ENCODE measurements around the gene PEX11B. TPM values are rescaled to one million over a fixed set of nuclear protein-coding genes. Genes with fewer than 3 reads are reported as not detected.

Gene PEX11B
- total RNA-seq, 3 donors from 2014 or later, result 20.3 to 40.1 (median 22.0) TPM

DNA sequence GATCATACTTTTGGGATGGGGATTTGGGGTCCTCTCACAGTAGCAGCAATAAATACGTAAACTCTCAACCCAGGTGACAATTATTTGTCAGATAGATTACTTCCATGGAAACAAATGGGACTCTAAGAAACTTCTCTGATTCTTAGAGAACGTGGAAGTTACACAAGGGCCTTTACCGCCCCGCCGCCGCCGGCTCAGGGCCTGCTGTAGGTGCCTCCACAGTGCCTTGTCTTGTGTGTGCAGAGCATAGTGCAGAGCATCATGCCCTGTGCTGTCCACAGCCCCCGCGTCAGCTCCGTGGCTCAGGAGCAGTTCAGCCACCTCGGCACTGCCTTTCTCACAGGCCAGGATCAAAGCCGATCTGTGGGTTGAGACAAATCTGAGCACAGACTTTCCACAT, 43.9 kb downstream of the PEX11B start:
- intact Hi-C loops (cut with DNase I; ENCODE audit: low total_unique reads), result no loop called here
- no peak overlapping the region for H3K4me3 ChIP-seq
- H3K9me3 ChIP-seq, result no peaks in the 10 kb centered on the region
- no peak overlapping the region for H3K27ac ChIP-seq
- peaks cover 0 to 8% of the 10 kb centered on the region in 2 donors for H3K4me1 ChIP-seq
- no peaks in the 10 kb centered on the region for H3K36me3 ChIP-seq
- no peak for TF ChIP-seq POLR2A (IDR thresholded peaks at IDR 0.05)
- TF ChIP-seq, protein P1, sequence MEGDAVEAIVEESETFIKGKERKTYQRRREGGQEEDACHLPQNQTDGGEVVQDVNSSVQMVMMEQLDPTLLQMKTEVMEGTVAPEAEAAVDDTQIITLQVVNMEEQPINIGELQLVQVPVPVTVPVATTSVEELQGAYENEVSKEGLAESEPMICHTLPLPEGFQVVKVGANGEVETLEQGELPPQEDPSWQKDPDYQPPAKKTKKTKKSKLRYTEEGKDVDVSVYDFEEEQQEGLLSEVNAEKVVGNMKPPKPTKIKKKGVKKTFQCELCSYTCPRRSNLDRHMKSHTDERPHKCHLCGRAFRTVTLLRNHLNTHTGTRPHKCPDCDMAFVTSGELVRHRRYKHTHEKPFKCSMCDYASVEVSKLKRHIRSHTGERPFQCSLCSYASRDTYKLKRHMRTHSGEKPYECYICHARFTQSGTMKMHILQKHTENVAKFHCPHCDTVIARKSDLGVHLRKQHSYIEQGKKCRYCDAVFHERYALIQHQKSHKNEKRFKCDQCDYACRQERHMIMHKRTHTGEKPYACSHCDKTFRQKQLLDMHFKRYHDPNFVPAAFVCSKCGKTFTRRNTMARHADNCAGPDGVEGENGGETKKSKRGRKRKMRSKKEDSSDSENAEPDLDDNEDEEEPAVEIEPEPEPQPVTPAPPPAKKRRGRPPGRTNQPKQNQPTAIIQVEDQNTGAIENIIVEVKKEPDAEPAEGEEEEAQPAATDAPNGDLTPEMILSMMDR (IDR thresholded peaks at IDR 0.05), result no peak
- no peak for TF ChIP-seq POLR2AphosphoS5 (IDR thresholded peaks at IDR 0.05)
- no peaks in the 10 kb centered on the region for H3K27me3 ChIP-seq
- no peak for DNase-seq (ENCODE audit: low spot score in 2 of 2)

DNA sequence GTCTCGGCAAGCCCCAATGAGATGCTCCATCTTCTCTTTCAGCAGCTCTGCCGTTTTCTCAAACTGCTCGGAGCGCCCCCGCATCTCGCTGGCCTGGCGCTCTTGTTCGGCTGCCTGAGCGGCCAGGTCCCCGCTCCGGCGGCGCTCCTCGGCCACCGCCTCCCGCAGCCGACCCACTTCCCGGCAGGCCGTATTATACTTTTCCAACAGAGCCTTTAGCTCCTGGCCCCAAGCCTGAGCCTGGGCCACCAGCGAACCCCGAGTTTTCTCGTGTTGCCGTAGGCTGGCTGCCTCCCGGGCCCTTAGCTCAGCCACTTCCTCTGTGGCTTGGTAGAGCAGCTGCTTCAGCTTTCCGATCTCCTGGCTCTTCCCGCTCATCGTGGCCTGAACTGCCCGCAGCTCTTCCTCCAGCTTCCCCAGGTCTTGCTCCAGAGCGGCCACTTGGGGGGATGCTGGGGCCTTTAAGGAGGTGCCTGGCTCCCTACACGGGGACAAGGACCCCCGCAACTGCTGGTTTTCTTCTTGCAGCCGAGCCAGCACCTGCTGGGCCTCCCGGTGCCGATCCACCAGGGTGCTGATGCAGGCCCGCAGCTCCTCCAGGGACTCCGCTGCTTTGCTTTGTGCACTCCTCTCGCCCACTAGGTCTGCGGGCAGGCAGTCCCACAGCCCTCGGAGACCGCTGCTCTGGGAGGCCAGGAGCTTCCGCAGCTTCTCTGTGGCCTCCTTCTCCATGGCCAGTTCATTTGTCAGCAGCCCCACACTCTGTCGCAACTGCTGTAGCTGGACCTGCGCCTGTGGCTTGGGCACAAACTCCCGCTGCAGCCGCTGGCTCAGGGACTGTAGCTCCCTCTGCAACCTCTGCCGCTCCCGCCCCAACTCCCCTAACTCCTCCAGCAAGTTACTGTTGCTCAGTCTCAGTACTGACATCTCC, 46.3 kb downstream of the PEX11B start:
- peak in 1 of 2 donors; percentile 62 for DNase-seq (ENCODE audit: low spot score in 2 of 2)
- Histone ChIP-seq H3K4me1 (peaks cover 0 to 8% of the 10 kb centered on the region in 2 donors), H3K4me3 (peak overlapping the region; percentile 52 to 73 (median 53)), H3K27ac (peak overlapping the region; percentile 79 to 91), H3K9me3 (no peaks in the 10 kb centered on the region), H3K36me3 (no peaks in the 10 kb centered on the region), H3K27me3 (no peaks in the 10 kb centered on the region)
- intact Hi-C loops (cut with DNase I; ENCODE audit: low total_unique reads), result no loop called here
- peak in 2 of 3 donors; percentile 10 to 21 for TF ChIP-seq POLR2AphosphoS5 (IDR thresholded peaks at IDR 0.05)
- no peak for TF ChIP-seq POLR2A (IDR thresholded peaks at IDR 0.05)
- TF ChIP-seq, protein P1 (IDR thresholded peaks at IDR 0.05), result no peak

DNA sequence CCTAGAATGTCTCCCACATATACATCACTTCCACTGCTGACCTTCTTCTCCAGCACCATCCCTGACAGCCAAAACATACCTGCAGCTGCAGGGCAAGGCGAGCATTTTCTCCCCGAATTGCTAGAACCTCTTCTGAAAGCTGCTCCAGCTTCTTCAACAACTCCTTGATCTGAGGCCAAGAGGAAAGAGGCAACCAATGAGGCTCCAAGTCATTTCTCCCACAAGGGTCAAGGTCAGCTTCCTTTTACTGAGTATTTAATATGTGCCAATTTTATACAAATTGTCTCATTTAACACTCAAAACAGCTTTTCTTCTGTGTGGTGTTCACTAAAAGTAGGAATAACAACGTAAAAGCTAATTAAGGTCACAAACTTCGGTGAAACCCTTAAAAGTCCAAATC, 50.3 kb downstream of the PEX11B start:
- intact Hi-C loops (cut with DNase I; ENCODE audit: low total_unique reads), result no loop called here
- H3K27ac ChIP-seq, result peak overlapping the region in 1 of 2 donors; percentile 30
- H3K4me1 ChIP-seq, result peaks cover 0 to 7% of the 10 kb centered on the region in 2 donors
- H3K4me3 ChIP-seq, result no peak overlapping the region
- H3K27me3 ChIP-seq, result no peaks in the 10 kb centered on the region
- H3K36me3 ChIP-seq, result no peaks in the 10 kb centered on the region
- TF ChIP-seq, protein P1 (IDR thresholded peaks at IDR 0.05), result no peak
- TF ChIP-seq POLR2AphosphoS5 (IDR thresholded peaks at IDR 0.05), result no peak
- TF ChIP-seq POLR2A (IDR thresholded peaks at IDR 0.05), result no peak
- no peaks in the 10 kb centered on the region for H3K9me3 ChIP-seq
- DNase-seq (ENCODE audit: low spot score in 2 of 2), result no peak

DNA sequence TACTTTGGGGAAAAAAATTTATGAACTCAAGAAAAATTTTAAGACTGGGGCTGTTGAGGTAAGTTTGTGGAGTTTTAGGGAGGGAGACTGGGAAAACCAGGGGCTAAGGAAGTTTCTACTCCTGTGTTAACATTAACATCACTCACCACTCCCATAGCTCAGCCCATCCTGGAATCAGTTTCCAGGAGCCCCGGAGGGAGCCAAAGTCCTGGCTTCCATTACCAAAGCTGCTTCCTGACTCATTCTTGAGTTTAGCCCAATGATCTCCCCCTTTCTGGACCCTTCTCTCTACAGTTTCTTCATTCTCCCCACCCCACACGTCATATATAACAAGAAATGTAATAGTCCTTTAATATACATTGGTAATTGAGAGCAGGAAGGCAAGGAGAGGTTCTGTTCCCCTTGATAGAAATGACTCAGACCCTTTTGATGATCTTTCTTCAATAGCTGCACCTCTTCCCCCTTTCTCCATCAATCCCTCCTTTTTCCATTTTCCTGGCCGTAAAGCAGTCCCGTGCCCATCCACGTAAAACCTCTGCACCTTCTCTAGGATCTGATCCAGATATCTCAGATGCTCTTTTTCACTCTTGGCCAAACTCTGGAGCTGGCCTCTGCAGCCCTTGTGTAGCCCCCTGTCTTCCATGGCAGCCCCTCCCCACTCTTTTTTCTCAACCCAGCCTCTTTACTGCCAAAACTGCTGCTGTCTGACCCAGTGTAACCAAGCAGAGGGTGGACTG, 55.1 kb downstream of the PEX11B start:
- no peak for TF ChIP-seq POLR2AphosphoS5 (IDR thresholded peaks at IDR 0.05)
- TF ChIP-seq, protein P1 (IDR thresholded peaks at IDR 0.05), result no peak
- TF ChIP-seq POLR2A (IDR thresholded peaks at IDR 0.05), result no peak
- DNase-seq (ENCODE audit: low spot score in 2 of 2), result no peak
- intact Hi-C loops (cut with DNase I; ENCODE audit: low total_unique reads), result no loop called here
- H3K27me3 ChIP-seq, result no peaks in the 10 kb centered on the region
- H3K27ac ChIP-seq, result no peak overlapping the region
- no peak overlapping the region for H3K4me3 ChIP-seq
- H3K9me3 ChIP-seq, result no peaks in the 10 kb centered on the region
- H3K4me1 ChIP-seq, result peaks cover 0 to 4% of the 10 kb centered on the region in 2 donors
- H3K36me3 ChIP-seq, result no peaks in the 10 kb centered on the region

Other genes with a start within 250 kb of the PEX11B start
- gene PDZK1, start 211.3 kb downstream of the PEX11B start, total RNA-seq, result 10 to 100 TPM in 2 of 3 donors, under 1 TPM in 1; 0.64 to 51.8 (median 25.2) TPM
- under 1 TPM in 2 of 3 donors, not detected in 1; 0.59 to 0.98 TPM for gene CD160, start 199.2 kb downstream of the PEX11B start, total RNA-seq
- gene RNF115, start 94.6 kb downstream of the PEX11B start, total RNA-seq, result 10 to 100 TPM; 24.3 to 28.2 (median 26.1) TPM
- gene POLR3C, start 94.5 kb downstream of the PEX11B start, total RNA-seq, result 10 to 100 TPM; 40.5 to 50.3 (median 40.6) TPM
- 1 to 10 TPM; 2.5 to 4.0 (median 3.3) TPM for gene NUDT17, start 73.1 kb downstream of the PEX11B start, total RNA-seq
- 10 to 100 TPM; 14.1 to 53.3 (median 31.8) TPM for gene PIAS3, start 59.6 kb downstream of the PEX11B start, total RNA-seq
- 10 to 100 TPM in 1 of 3 donors, 1 to 10 TPM in 2; 6.4 to 10.2 (median 7.0) TPM for gene ANKRD35, start 32.9 kb downstream of the PEX11B start, total RNA-seq
- 10 to 100 TPM in 2 of 3 donors, 1 to 10 TPM in 1; 3.2 to 74.9 (median 30.2) TPM for gene ITGA10, start 8.7 kb downstream of the PEX11B start, total RNA-seq
- 100 to 1,000 TPM; 115 to 137 (median 128) TPM for gene RBM8A, start 8.8 kb upstream of the PEX11B start, total RNA-seq
- 10 to 100 TPM; 18.1 to 28.5 (median 21.8) TPM for gene LIX1L, start 39.3 kb upstream of the PEX11B start, total RNA-seq
- under 1 TPM; 0.16 to 0.98 (median 0.59) TPM for gene ANKRD34A, start 45.9 kb upstream of the PEX11B start, total RNA-seq
- 10 to 100 TPM; 18.0 to 32.8 (median 18.1) TPM for gene POLR3GL, start 46.0 kb upstream of the PEX11B start, total RNA-seq
- gene TXNIP, start 77.9 kb upstream of the PEX11B start, total RNA-seq, result 1,000 to 10,000 TPM; 2,506 to 3,955 (median 3,543) TPM
- gene HJV, start 103.0 kb upstream of the PEX11B start, total RNA-seq, result not detected
- 1 to 10 TPM; 1.3 to 3.6 (median 3.4) TPM for gene NBPF10, start 226.1 kb upstream of the PEX11B start, total RNA-seq